ENCODE measurements around the gene ADGRG2. TPM values are rescaled to one million over a fixed set of nuclear protein-coding genes. Genes with fewer than 3 reads are reported as not detected.

Gene ADGRG2
- total and polyA plus RNA-seq, 2 of the 13 experiments (the other 11 are each of a cell fraction or from before 2014, with no cell fraction given) = not detected

GRCh38 chrX:19094654-19095053 lies 27.6 kb downstream of the ADGRG2 start:
- no TSS peak for BruUV-seq (replicated peaks)
- 39% methylated on average over 8 of the region's 12 CpGs for WGBS (ENCODE audit: low lambda C conversion rate)

More at GRCh38 chrX:19094654-19095053, 27.6 kb downstream of the ADGRG2 start:
- no peaks in the 10 kb centered on the region for H3K4me1 ChIP-seq (ENCODE audit: insufficient read depth, low read length)
- no peak overlapping the region for H3K27ac ChIP-seq (ENCODE audit: extremely low read length, insufficient read depth, low read length)
- no peak overlapping the region for H2AFZ ChIP-seq (ENCODE audit: low read length)
- FAIRE-seq (no peak), ATAC-seq (no peak), DNase-seq (ENCODE audit: low spot score) (no peak)
- CTCF ChIA-PET (ENCODE audit: low intra/inter-chr PET ratio, low total read pairs) = no interaction called here
- no peaks in the 10 kb centered on the region for H3K79me2 ChIP-seq (ENCODE audit: insufficient read depth, low read length)
- no peak overlapping the region for H3K9ac ChIP-seq (ENCODE audit: insufficient read depth, low read depth, low read length)
- POLR2A ChIA-PET = no interaction called here
- no peaks in the 10 kb centered on the region for H3K36me3 ChIP-seq (replicated peaks in 1 of 2; ENCODE audit: control insufficient read depth in 1 of 2, insufficient read depth in 2 of 2, low read length in 2 of 2)
- H4K20me1 ChIP-seq (ENCODE audit: insufficient read depth, low read length) = no peaks in the 10 kb centered on the region
- H3K4me3 ChIP-seq (replicated peaks in 1 of 3; ENCODE audit: insufficient read depth in 1 of 3, low read depth in 2 of 3, low read length in 3 of 3) = no peak overlapping the region
- H3K9me3 ChIP-seq (ENCODE audit: low read length) = peaks cover 5% of the 10 kb centered on the region; the same call in 1 of the 2 replicates
- intact Hi-C loops (cut with micrococcal nuclease; ENCODE audit: unreplicated experiment) (no loop called here), in situ Hi-C loops (cut with HindIII; ENCODE audit: extremely low pct_ligation_motif_present, low pct_unique_long_range_greater_than_20kb) (no loop called here)
- no peaks in the 10 kb centered on the region for H3K27me3 ChIP-seq (ENCODE audit: control insufficient read depth in 1 of 2, insufficient read depth in 2 of 2, low read length in 2 of 2)
- no peak overlapping the region for H3K4me2 ChIP-seq (ENCODE audit: low read depth, low read length)
- TF ChIP-seq ZNF281 (CRISPR knock-in tag; IDR thresholded peaks at IDR 0.05; ENCODE audit: borderline replicate concordance) (no peak), KDM1A (CRISPR knock-in tag; IDR thresholded peaks at IDR 0.05) (no peak), ZNF382 (CRISPR knock-in tag; IDR thresholded peaks at IDR 0.05; ENCODE audit: borderline replicate concordance) (no peak), SNRNP70 (IDR thresholded peaks at IDR 0.05; ENCODE audit: low read depth, low read length) (no peak)

All from HepG2 (cell line).